Coronary artery (tissue), 2 donors: Measurements from ENCODE around the gene PCYT2.
A peak's percentile ranks its signal among the peaks of the same experiment; 100 is the strongest.

Source experiments
- DNase-seq: peaks from one replicate; pipeline ENCODE4 v3.0.0-alpha.2; 2017; ENCODE audit warnings: low spot score
- H3K27ac ChIP-seq, 2 donors: fragments of 200-600 bp; sonication (generic); one replicate each; pipeline ENCODE4 v1.5.1; 2016 to 2019
- H3K4me3 ChIP-seq: fragments of 200-600 bp; sonication (generic); 2 replicates; pipeline ENCODE4 v1.5.1; 2016; ENCODE audit warnings: mild to moderate bottlenecking, moderate library complexity
- CTCF ChIP-seq: fragments of 200-600 bp; sonication (generic); IDR thresholded peaks from one replicate; pipeline ENCODE4 v1.5.1; 2019; ENCODE audit warnings: antibody characterized with exemption

Gene PCYT2

GRCh38 chr17:81860756-81861568 is 50.2 kb downstream of the PCYT2 start:
- Histone ChIP-seq H3K4me3 (peak overlapping the region; percentile 81), H3K27ac (peak overlapping the region; percentile 93 to 96)
- no peak for TF ChIP-seq CTCF
- DNase-seq: peak; percentile 100

- no peak for DNase-seq
- peak within 1 kb of the TSS; percentile 93 to 96 for H3K27ac ChIP-seq
- no peak for TF ChIP-seq CTCF
- peak within 1 kb of the TSS; percentile 85 for H3K4me3 ChIP-seq
Measured at GRCh38 chr17:81859906-81860755, 51.1 kb downstream of the PCYT2 start, which contains the start of gene P4HB. TSS of gene P4HB (minus strand) at chr17:81860535. CDS start at chr17:81860471, 64 bp downstream.

GRCh38 chr17:81858967-81859905 is 52.0 kb downstream of the PCYT2 start:
- no peak for DNase-seq
- no peak for TF ChIP-seq CTCF
- Histone ChIP-seq H3K4me3 (peak overlapping the region; percentile 85), H3K27ac (peak overlapping the region; percentile 73 to 92)

GRCh38 chr17:81858170-81858966 is 52.8 kb downstream of the PCYT2 start:
- peak overlapping the region; percentile 85 for H3K4me3 ChIP-seq
- TF ChIP-seq CTCF: no peak
- H3K27ac ChIP-seq: no peak overlapping the region

GRCh38 chr17:81854974-81855774 is 56.0 kb downstream of the PCYT2 start:
- no peak overlapping the region for H3K27ac ChIP-seq
- DNase-seq: no peak

More at GRCh38 chr17:81858170-81858966, 52.8 kb downstream of the PCYT2 start:
- no peak for DNase-seq

More at GRCh38 chr17:81854974-81855774, 56.0 kb downstream of the PCYT2 start:
- TF ChIP-seq CTCF: no peak
- H3K4me3 ChIP-seq: no peak overlapping the region
